HL-60 (cell line): Measurements from ENCODE around the gene GTSE1.

Experiments
- GABPA ChIP-seq: IDR thresholded peaks from 2 replicates; pipeline ENCODE4 v1.6.1; 2012; ENCODE audit warnings: low read depth
- POLR2AphosphoS5 ChIP-seq: IDR thresholded peaks from 2 replicates; pipeline ENCODE4 v1.6.1; 2012; ENCODE audit warnings: low read depth
- SPI1 ChIP-seq: IDR thresholded peaks from 2 replicates; pipeline ENCODE4 v1.6.1; 2012; ENCODE audit warnings: low read depth, mild to moderate bottlenecking, borderline replicate concordance
- TF ChIP-seq, protein P1 (sequence below): IDR thresholded peaks from one replicate; pipeline ENCODE4 v1.5.1; 2011; ENCODE audit warnings: low read length, control low read depth, inconsistent platforms; ENCODE audit not compliant: insufficient read depth
- TF ChIP-seq, protein P2 (sequence below): IDR thresholded peaks from 2 replicates; pipeline ENCODE4 v1.6.1; 2012; ENCODE audit warnings: low read depth; ENCODE audit not compliant: insufficient replicate concordance

DNA sequence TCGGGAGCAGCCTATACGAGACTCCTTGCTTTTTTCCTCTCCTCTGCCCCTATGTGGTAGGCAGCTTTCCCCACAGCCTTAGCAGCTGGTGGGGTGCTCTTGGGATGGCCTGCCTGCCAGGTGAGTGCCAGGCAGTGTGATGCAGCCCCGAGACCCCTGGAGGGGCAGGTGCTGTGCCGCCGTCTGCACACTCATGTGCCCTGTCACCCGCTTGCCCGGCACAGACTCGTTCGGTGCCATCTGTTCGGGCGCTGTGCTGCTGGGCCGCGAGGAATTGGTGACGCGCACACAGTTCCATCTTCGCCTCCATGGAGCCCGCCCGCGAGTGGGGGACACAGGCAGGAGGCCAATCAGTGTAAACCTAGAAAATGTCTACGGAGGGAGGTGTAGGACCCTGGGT, 54.0 kb downstream of the GTSE1 start:
- TF ChIP-seq, protein P1, sequence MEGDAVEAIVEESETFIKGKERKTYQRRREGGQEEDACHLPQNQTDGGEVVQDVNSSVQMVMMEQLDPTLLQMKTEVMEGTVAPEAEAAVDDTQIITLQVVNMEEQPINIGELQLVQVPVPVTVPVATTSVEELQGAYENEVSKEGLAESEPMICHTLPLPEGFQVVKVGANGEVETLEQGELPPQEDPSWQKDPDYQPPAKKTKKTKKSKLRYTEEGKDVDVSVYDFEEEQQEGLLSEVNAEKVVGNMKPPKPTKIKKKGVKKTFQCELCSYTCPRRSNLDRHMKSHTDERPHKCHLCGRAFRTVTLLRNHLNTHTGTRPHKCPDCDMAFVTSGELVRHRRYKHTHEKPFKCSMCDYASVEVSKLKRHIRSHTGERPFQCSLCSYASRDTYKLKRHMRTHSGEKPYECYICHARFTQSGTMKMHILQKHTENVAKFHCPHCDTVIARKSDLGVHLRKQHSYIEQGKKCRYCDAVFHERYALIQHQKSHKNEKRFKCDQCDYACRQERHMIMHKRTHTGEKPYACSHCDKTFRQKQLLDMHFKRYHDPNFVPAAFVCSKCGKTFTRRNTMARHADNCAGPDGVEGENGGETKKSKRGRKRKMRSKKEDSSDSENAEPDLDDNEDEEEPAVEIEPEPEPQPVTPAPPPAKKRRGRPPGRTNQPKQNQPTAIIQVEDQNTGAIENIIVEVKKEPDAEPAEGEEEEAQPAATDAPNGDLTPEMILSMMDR = no peak
- TF ChIP-seq, protein P2, sequence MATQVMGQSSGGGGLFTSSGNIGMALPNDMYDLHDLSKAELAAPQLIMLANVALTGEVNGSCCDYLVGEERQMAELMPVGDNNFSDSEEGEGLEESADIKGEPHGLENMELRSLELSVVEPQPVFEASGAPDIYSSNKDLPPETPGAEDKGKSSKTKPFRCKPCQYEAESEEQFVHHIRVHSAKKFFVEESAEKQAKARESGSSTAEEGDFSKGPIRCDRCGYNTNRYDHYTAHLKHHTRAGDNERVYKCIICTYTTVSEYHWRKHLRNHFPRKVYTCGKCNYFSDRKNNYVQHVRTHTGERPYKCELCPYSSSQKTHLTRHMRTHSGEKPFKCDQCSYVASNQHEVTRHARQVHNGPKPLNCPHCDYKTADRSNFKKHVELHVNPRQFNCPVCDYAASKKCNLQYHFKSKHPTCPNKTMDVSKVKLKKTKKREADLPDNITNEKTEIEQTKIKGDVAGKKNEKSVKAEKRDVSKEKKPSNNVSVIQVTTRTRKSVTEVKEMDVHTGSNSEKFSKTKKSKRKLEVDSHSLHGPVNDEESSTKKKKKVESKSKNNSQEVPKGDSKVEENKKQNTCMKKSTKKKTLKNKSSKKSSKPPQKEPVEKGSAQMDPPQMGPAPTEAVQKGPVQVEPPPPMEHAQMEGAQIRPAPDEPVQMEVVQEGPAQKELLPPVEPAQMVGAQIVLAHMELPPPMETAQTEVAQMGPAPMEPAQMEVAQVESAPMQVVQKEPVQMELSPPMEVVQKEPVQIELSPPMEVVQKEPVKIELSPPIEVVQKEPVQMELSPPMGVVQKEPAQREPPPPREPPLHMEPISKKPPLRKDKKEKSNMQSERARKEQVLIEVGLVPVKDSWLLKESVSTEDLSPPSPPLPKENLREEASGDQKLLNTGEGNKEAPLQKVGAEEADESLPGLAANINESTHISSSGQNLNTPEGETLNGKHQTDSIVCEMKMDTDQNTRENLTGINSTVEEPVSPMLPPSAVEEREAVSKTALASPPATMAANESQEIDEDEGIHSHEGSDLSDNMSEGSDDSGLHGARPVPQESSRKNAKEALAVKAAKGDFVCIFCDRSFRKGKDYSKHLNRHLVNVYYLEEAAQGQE = no peak
- TF ChIP-seq POLR2AphosphoS5 = no peak
- TF ChIP-seq GABPA = no peak
- TF ChIP-seq SPI1 = no peak
